ENCODE results near the gene TMC4. TPM values are rescaled to one million over a fixed set of nuclear protein-coding genes. Genes with fewer than 3 reads are reported as not detected.
A peak's percentile ranks its signal among the peaks of the same experiment; 100 is the strongest.
"Not testable (repeated sequence)": the region's sequence is repeated elsewhere in the genome, so short reads cannot be mapped to it uniquely, and the experiment has no call there.

The TMC4 gene
- total RNA-seq (10 to 100 TPM in 1 of 9 donors, 1 to 10 TPM in 6, under 1 TPM in 2; 0.55 to 18.2 (median 1.3) TPM), polyA plus RNA-seq (10 to 100 TPM in 1 of 3 donors, 1 to 10 TPM in 1, under 1 TPM in 1; 0.48 to 10.5 (median 1.5) TPM)
- long read RNA-seq, donor 1, result 0 reads
- long read RNA-seq, donor 2, result 0 reads
- long read RNA-seq, donor 3, result 0 reads
- long read RNA-seq, donor 4, partial matches to known transcripts, result 1 of 2 reads
- long read RNA-seq, donor 4, other reads (novel, unspliced or antisense), result 1 of 2 reads
- long read RNA-seq, donor 5, partial matches to known transcripts, result 2 of 6 reads
- long read RNA-seq, donor 5, other reads (novel, unspliced or antisense), result 4 of 6 reads
- long read RNA-seq, donor 6, result 0 reads
- long read RNA-seq, donor 7, result 0 reads
- long read RNA-seq, donor 8, result 0 reads
- long read RNA-seq, donor 9, result 0 reads
- long read RNA-seq, donor 10, result 0 reads

GRCh38 chr19:54172471-54173358, at the start of gene TMC4:
TSS of gene TMC4 (minus strand) at chr19:54173160. CDS start at chr19:54173117, 43 bp downstream.
- H3K9me3 ChIP-seq (replicated peaks in 1 of 3), result no peaks in the 10 kb centered on the region
- H3K27me3 ChIP-seq, result no peaks in the 10 kb centered on the region
- H3K36me3 ChIP-seq (replicated peaks in 1 of 2), result peaks cover 0 to 4% of the 10 kb centered on the region in 2 donors
- WGBS, 4 donors, result 13 to 19% (median 15%) methylated on average over 5 to 13 of the region's 13 CpGs
- TF ChIP-seq, protein P1, sequence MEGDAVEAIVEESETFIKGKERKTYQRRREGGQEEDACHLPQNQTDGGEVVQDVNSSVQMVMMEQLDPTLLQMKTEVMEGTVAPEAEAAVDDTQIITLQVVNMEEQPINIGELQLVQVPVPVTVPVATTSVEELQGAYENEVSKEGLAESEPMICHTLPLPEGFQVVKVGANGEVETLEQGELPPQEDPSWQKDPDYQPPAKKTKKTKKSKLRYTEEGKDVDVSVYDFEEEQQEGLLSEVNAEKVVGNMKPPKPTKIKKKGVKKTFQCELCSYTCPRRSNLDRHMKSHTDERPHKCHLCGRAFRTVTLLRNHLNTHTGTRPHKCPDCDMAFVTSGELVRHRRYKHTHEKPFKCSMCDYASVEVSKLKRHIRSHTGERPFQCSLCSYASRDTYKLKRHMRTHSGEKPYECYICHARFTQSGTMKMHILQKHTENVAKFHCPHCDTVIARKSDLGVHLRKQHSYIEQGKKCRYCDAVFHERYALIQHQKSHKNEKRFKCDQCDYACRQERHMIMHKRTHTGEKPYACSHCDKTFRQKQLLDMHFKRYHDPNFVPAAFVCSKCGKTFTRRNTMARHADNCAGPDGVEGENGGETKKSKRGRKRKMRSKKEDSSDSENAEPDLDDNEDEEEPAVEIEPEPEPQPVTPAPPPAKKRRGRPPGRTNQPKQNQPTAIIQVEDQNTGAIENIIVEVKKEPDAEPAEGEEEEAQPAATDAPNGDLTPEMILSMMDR (IDR thresholded peaks at IDR 0.05), result peak in 2 of 6 experiments; percentile 4 to 11
- no peak for TF ChIP-seq POLR2A (IDR thresholded peaks at IDR 0.05)
- no peak within 1 kb of the TSS for H3K4me3 ChIP-seq
- intact Hi-C loops (cut with DNase I), result no loop called here
- no peak within 1 kb of the TSS for H3K27ac ChIP-seq
- H3K4me1 ChIP-seq (replicated peaks in 1 of 2), result peaks cover 6 to 7% of the 10 kb centered on the region in 2 donors
- DNase-seq, result no peak

DNA sequence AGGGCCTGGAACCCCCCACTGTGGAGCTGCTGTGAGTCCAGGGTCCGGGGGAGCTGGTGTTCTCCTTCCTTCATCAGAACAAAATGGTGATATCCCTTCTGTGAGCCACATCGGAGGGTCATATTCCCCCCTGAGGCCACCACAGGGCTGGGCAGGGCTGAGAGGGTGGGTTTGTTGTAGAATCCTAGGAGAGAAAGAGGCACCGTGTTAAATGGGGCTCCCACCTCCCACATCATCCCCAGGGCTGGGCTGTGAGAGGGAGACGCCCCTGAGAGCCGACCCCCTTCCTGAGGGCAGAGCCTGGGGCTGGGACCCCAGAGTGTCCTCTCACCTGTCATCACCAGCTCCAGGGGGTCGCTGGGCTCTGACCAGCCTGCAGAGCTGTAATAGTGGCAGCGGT, 49.0 kb upstream of the TMC4 start:
- intact Hi-C loops (cut with DNase I), result loop anchor here in 1 of 2 donors (2.0 kb wide), 1 partner anchor 23 kb away; no protein-coding TSS in a partner anchor
- not testable (repeated sequence) for H3K9me3 ChIP-seq (replicated peaks in 1 of 3); H3K4me3 ChIP-seq; H3K27ac ChIP-seq; H3K36me3 ChIP-seq (replicated peaks in 1 of 2); H3K4me1 ChIP-seq (replicated peaks in 1 of 2); H3K27me3 ChIP-seq
- peak in 1 of 7 donors; percentile 15 for DNase-seq
- WGBS, 4 donors, result 74 to 81% (median 79%) methylated on average over 3 to 7 of the region's 7 CpGs

GRCh38 chr19:54219702-54220101, 46.7 kb upstream of the TMC4 start:
- H3K27ac ChIP-seq; H3K4me1 ChIP-seq (replicated peaks in 1 of 2); H3K4me3 ChIP-seq; H3K36me3 ChIP-seq (replicated peaks in 1 of 2); H3K27me3 ChIP-seq; H3K9me3 ChIP-seq (replicated peaks in 1 of 3); intact Hi-C loops (cut with DNase I): not testable (repeated sequence)
- DNase-seq, result peak in 1 of 7 donors; percentile 0
- 70 to 79% methylated on average over 4 to 5 of the region's 5 CpGs; no CpG with 5 or more reads in 2 of the 4 donors for WGBS, 4 donors

GRCh38 chr19:54218960-54219661, 46.2 kb upstream of the TMC4 start:
- 74 to 90% (median 87%) methylated on average over 20 to 27 of the region's 27 CpGs for WGBS, 4 donors
- H3K4me1 ChIP-seq (replicated peaks in 1 of 2), result no peaks in the 10 kb centered on the region
- no peak overlapping the region for H3K4me3 ChIP-seq
- H3K9me3 ChIP-seq (replicated peaks in 1 of 3), result no peaks in the 10 kb centered on the region
- intact Hi-C loops (cut with DNase I), result no loop called here
- TF ChIP-seq POLR2A (IDR thresholded peaks at IDR 0.05), result no peak
- TF ChIP-seq, protein P1 (IDR thresholded peaks at IDR 0.05), result no peak
- no peaks in the 10 kb centered on the region for H3K36me3 ChIP-seq (replicated peaks in 1 of 2)
- DNase-seq, result peak in 2 of 7 donors; percentile 0 to 44
- H3K27ac ChIP-seq, result no peak overlapping the region
- no peaks in the 10 kb centered on the region for H3K27me3 ChIP-seq

Data from adrenal gland (tissue), 19 donors.